MM.1S (cell line): ENCODE results near the gene SELENOV.

Source experiments
- DNase-seq: peaks from one replicate; pipeline ENCODE4 v3.0.0-alpha.2; 2015
- H2AFZ ChIP-seq: fragments of 300-600 bp; sonication (generic); 2 replicates; pipeline ENCODE4 v1.6.0; 2016; ENCODE audit warnings: antibody characterized with exemption, low read length
- H3F3A ChIP-seq: fragments of 300-600 bp; sonication (generic); 2 replicates; pipeline ENCODE4 v1.6.1; 2016; ENCODE audit warnings: mild to moderate bottlenecking, antibody characterized with exemption, low read length, moderate library complexity, mixed read lengths; ENCODE audit not compliant: insufficient read depth
- H3K27ac ChIP-seq: fragments of 300-600 bp; sonication (generic); 2 replicates; pipeline ENCODE4 v1.5.1; 2016; ENCODE audit warnings: mild to moderate bottlenecking, low read length
- H3K27me3 ChIP-seq: fragments of 300-600 bp; sonication (generic); replicated peaks from 2 replicates; pipeline ENCODE4 v1.6.0; 2016; ENCODE audit warnings: low read length; ENCODE audit not compliant: insufficient read depth
- H3K36me3 ChIP-seq: fragments of 300-600 bp; sonication (generic); replicated peaks from 2 replicates; pipeline ENCODE4 v1.6.1; 2016; ENCODE audit warnings: mild to moderate bottlenecking, low read length, mixed read lengths; ENCODE audit not compliant: insufficient read depth
- H3K4me1 ChIP-seq: fragments of 300-600 bp; sonication (generic); 2 replicates; pipeline ENCODE4 v1.6.1; 2016; ENCODE audit warnings: low read length, mixed read lengths
- H3K4me2 ChIP-seq: fragments of 300-600 bp; sonication (generic); 2 replicates; pipeline ENCODE4 v1.6.0; 2016; ENCODE audit warnings: low read depth, low read length
- H3K4me3 ChIP-seq: fragments of 300-600 bp; sonication (generic); 2 replicates; pipeline ENCODE4 v1.5.1; 2016; ENCODE audit warnings: low read length, mixed read lengths
- H3K79me2 ChIP-seq: fragments of 300-600 bp; sonication (generic); 2 replicates; pipeline ENCODE4 v1.6.1; 2016; ENCODE audit warnings: mixed run types, low read length, mixed read lengths
- H3K9ac ChIP-seq: fragments of 300-600 bp; sonication (generic); 2 replicates; pipeline ENCODE4 v1.6.1; 2016; ENCODE audit warnings: low read length, mixed read lengths
- H3K9me2 ChIP-seq: fragments of 300-600 bp; sonication (generic); replicated peaks from 2 replicates; pipeline ENCODE4 v1.6.1; 2016; ENCODE audit warnings: mild to moderate bottlenecking, low read length, mixed read lengths; ENCODE audit not compliant: insufficient read depth
- H3K9me3 ChIP-seq: fragments of 300-600 bp; sonication (generic); replicated peaks from 2 replicates; pipeline ENCODE4 v1.6.1; 2016; ENCODE audit warnings: mild to moderate bottlenecking, low read length, mixed read lengths; ENCODE audit not compliant: insufficient read depth
- H4K20me1 ChIP-seq: fragments of 300-600 bp; sonication (generic); 2 replicates; pipeline ENCODE4 v1.6.1; 2016; ENCODE audit warnings: mild to moderate bottlenecking, low read length, moderate library complexity, mixed read lengths; ENCODE audit not compliant: insufficient read depth
- EZH2 ChIP-seq: fragments of 300-600 bp; sonication (generic); optimal IDR thresholded peaks from 2 replicates; pipeline ENCODE3; 2017; ENCODE audit warnings: low read depth, mild to moderate bottlenecking, antibody characterized with exemption, low read length, mixed read lengths
- EZH2phosphoT487 ChIP-seq: fragments of 300-600 bp; sonication (generic); IDR thresholded peaks from 2 replicates; pipeline ENCODE4 v1.6.1; 2018; ENCODE audit warnings: antibody characterized with exemption, low read length
- TF ChIP-seq, protein P1 (sequence below): fragments of 300-600 bp; sonication (generic); IDR thresholded peaks from 2 replicates; pipeline ENCODE4 v1.5.1; 2016; ENCODE audit warnings: antibody characterized with exemption, low read length, mixed read lengths

Gene SELENOV

DNA sequence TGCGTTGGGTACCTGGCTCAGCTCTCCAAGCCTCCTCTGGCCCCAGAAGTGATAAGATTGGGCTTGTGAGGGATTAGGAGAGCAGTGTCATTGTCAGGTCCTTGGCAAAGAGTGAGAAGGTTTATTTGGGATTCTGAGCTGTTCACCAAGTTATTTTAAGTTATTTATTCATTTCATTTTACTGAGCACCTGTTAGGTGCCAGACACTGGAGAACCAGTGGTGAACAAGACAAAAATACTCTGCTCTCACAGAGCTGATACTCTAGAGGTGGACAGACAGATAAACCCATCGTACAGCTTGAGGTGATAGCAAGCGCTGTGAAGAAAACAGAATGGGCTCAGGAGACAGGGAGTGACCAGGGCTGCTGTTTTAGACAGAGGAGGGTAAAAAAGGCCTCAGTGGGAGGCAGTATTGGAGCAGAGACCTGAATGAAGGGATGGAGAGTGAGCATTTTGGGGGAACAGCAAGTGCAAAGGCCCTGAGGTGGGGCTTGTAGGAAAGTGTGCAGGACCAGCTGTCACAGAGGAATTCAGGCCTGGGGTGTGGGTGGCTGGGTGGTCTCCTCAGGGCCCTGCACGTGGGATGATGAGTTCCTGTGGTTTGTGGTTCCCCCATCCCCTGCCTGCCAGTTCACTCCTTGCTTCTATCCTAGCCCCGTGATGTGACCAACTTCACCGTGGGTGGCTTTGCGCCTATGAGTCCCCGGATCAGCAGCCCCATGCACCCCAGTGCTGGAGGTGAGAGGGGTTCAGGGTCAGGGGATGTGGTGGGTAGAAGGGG lies 43.0 kb upstream of the SELENOV start:
- TF ChIP-seq, protein P1, sequence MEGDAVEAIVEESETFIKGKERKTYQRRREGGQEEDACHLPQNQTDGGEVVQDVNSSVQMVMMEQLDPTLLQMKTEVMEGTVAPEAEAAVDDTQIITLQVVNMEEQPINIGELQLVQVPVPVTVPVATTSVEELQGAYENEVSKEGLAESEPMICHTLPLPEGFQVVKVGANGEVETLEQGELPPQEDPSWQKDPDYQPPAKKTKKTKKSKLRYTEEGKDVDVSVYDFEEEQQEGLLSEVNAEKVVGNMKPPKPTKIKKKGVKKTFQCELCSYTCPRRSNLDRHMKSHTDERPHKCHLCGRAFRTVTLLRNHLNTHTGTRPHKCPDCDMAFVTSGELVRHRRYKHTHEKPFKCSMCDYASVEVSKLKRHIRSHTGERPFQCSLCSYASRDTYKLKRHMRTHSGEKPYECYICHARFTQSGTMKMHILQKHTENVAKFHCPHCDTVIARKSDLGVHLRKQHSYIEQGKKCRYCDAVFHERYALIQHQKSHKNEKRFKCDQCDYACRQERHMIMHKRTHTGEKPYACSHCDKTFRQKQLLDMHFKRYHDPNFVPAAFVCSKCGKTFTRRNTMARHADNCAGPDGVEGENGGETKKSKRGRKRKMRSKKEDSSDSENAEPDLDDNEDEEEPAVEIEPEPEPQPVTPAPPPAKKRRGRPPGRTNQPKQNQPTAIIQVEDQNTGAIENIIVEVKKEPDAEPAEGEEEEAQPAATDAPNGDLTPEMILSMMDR, result no peak
- TF ChIP-seq EZH2phosphoT487, result no peak
- TF ChIP-seq EZH2, result no peak
- no peak for DNase-seq
- Histone ChIP-seq H3K4me2 (no peak overlapping the region), H3K27ac (no peak overlapping the region), H3K9ac (no peak overlapping the region), H3K4me3 (no peak overlapping the region), H4K20me1 (no peaks in the 10 kb centered on the region), H3K9me2 (no peaks in the 10 kb centered on the region), H2AFZ (no peak overlapping the region), H3K4me1 (no peaks in the 10 kb centered on the region), H3K9me3 (no peaks in the 10 kb centered on the region), H3K79me2 (no peaks in the 10 kb centered on the region; the same call in 1 of the 2 replicates), H3F3A (0 out of 2 replicates have a peak, but pooled peaks cover 3% of the 10 kb centered on the region), H3K36me3 (peaks cover 10% of the 10 kb centered on the region), H3K27me3 (no peaks in the 10 kb centered on the region)

DNA sequence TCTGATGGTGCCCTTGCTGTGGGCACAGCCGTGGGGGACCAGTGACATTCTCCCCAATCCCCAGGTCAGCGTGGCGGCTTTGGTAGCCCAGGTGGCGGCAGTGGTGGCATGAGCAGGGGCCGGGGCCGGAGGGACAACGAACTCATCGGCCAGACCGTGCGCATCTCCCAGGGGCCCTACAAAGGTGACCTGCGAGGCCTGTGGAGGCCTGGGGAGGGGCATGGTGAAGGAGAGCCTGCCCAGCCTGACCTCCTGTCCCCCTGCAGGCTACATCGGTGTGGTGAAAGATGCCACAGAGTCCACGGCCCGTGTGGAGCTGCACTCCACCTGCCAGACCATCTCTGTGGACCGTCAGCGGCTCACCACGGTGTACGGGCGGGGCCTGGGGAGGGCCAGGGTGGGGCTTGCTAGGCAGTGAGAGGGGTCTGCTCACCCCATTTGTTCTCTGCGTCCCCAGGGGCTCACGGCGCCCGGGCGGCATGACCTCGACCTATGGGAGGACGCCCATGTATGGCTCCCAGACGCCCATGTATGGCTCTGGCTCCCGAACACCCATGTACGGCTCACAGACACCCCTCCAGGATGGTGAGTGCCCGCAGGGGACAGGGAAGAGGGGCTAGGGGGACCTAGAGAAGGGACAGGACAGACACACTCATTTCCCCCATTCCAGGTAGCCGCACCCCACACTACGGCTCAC lies 42.0 kb upstream of the SELENOV start:
- no peaks in the 10 kb centered on the region; the same call in 1 of the 2 replicates for H3K79me2 ChIP-seq
- H3K9me2 ChIP-seq, result no peaks in the 10 kb centered on the region
- H4K20me1 ChIP-seq, result no peaks in the 10 kb centered on the region
- no peak overlapping the region for H3K4me3 ChIP-seq
- no peak overlapping the region for H2AFZ ChIP-seq
- DNase-seq, result no peak
- no peak overlapping the region for H3K9ac ChIP-seq
- H3K36me3 ChIP-seq, result peaks cover 10% of the 10 kb centered on the region
- H3K9me3 ChIP-seq, result no peaks in the 10 kb centered on the region
- 0 out of 2 replicates have a peak, but pooled peaks cover 5% of the 10 kb centered on the region for H3F3A ChIP-seq
- TF ChIP-seq EZH2, result no peak
- no peak for TF ChIP-seq EZH2phosphoT487
- TF ChIP-seq, protein P1, result no peak
- no peaks in the 10 kb centered on the region for H3K4me1 ChIP-seq
- no peak overlapping the region for H3K4me2 ChIP-seq
- no peak overlapping the region for H3K27ac ChIP-seq
- H3K27me3 ChIP-seq, result no peaks in the 10 kb centered on the region

DNA sequence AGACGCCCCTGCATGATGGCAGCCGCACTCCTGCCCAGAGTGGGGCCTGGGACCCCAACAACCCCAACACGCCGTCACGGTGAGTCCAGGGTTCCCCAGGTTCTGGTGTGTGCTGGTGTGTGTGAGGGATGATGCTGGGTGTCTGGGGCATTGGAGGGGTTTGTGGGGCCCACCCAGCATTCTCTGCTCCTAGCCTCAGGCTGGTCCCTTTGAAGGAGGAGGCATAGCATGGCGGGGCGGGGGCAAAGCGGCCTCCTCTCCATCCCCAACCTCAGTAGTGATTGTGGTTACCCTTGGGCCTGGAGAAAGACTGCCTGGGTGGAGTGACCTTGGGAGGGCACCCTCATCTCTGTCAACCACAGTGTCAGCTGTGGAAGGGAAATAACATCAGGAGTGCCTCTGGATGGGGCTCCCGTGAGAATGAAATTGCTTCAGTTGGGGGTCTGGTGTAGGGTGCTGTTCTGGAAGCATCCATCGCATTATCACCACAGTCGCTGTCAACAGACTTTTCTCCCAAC lies 41.4 kb upstream of the SELENOV start:
- H3K9me3 ChIP-seq, result no peaks in the 10 kb centered on the region
- no peaks in the 10 kb centered on the region for H4K20me1 ChIP-seq
- no peak overlapping the region for H2AFZ ChIP-seq
- no peaks in the 10 kb centered on the region; the same call in 1 of the 2 replicates for H3K79me2 ChIP-seq
- no peaks in the 10 kb centered on the region for H3K4me1 ChIP-seq
- H3K27ac ChIP-seq, result no peak overlapping the region
- H3K4me3 ChIP-seq, result no peak overlapping the region
- H3K27me3 ChIP-seq, result no peaks in the 10 kb centered on the region
- H3K4me2 ChIP-seq, result no peak overlapping the region
- no peak overlapping the region for H3K9ac ChIP-seq
- TF ChIP-seq EZH2phosphoT487 (no peak), EZH2 (no peak)
- TF ChIP-seq, protein P1, result no peak
- no peaks in the 10 kb centered on the region for H3K9me2 ChIP-seq
- H3K36me3 ChIP-seq, result peaks cover 10% of the 10 kb centered on the region
- 0 out of 2 replicates have a peak, but pooled peaks cover 6% of the 10 kb centered on the region for H3F3A ChIP-seq
- no peak for DNase-seq
